HG03342 (cell line): ENCODE measurements around the gene RGS11.
"Not testable (repeated sequence)": the region's sequence is repeated elsewhere in the genome, so short reads cannot be mapped to it uniquely, and the experiment has no call there.

Experiments used
- ATAC-seq: cut with Tn5 transposase; IDR thresholded peaks from one replicate; pipeline ENCODE4 v1.9.1; 2021; ENCODE audit warnings: mild to moderate bottlenecking, moderate library complexity; ENCODE audit not compliant: unreplicated experiment

RGS11 gene

GRCh38 chr16:264440-264951 is 11.2 kb downstream of the RGS11 start:
- ATAC-seq = no peak

GRCh38 chr16:263944-264343 is 11.8 kb downstream of the RGS11 start:
- ATAC-seq = no peak

GRCh38 chr16:263182-263774 is 12.5 kb downstream of the RGS11 start:
- no peak for ATAC-seq

- no peak for ATAC-seq
Measured at GRCh38 chr16:262121-262745, 13.5 kb downstream of the RGS11 start.

GRCh38 chr16:261031-261691 is 14.6 kb downstream of the RGS11 start:
- no peak for ATAC-seq

GRCh38 chr16:260326-260725 is 15.4 kb downstream of the RGS11 start:
- ATAC-seq = no peak

GRCh38 chr16:259814-260253 is 15.9 kb downstream of the RGS11 start:
- ATAC-seq = no peak

GRCh38 chr16:259226-259625 is 16.5 kb downstream of the RGS11 start:
- no peak for ATAC-seq

- ATAC-seq = not testable (repeated sequence)
Measured at GRCh38 chr16:258091-258490, 17.7 kb downstream of the RGS11 start.

GRCh38 chr16:255183-255582 is 20.6 kb downstream of the RGS11 start:
- ATAC-seq = no peak

GRCh38 chr16:254461-254860 is 21.3 kb downstream of the RGS11 start:
- ATAC-seq = no peak

GRCh38 chr16:253833-254232 is 21.9 kb downstream of the RGS11 start:
- ATAC-seq = no peak

- ATAC-seq = no peak
Measured at GRCh38 chr16:252366-253337, 23.1 kb downstream of the RGS11 start.

GRCh38 chr16:249431-249830 is 26.3 kb downstream of the RGS11 start:
- ATAC-seq = no peak

- ATAC-seq = no peak
Measured at GRCh38 chr16:247027-247426, 28.7 kb downstream of the RGS11 start.

GRCh38 chr16:245105-245504 is 30.6 kb downstream of the RGS11 start:
- ATAC-seq = no peak

GRCh38 chr16:243348-243747 is 32.4 kb downstream of the RGS11 start:
- no peak for ATAC-seq

GRCh38 chr16:242281-242680 is 33.5 kb downstream of the RGS11 start:
- ATAC-seq = no peak

- ATAC-seq = no peak
Measured at GRCh38 chr16:240559-240958, 35.2 kb downstream of the RGS11 start.

- no peak for ATAC-seq
Measured at GRCh38 chr16:239948-240277, 35.8 kb downstream of the RGS11 start.
